ENCODE results near the gene CLCF1.

CLCF1 gene

DNA sequence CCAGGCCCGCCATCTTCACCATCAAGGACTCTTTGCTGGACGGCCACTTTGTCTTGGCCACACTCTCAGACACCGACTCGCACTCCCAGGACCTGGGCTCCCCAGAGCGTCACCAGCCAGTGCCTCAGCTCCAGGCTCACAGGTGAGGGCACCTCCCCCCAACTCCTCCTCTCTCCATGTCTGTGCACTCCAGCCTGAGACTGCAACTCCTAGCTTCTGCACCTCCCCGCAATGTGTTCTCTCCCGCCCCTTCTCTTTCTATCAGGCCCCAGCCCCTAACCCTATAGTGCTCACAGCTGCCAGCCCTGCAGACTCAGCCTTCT lies 22.8 kb upstream of the CLCF1 start:
- DNase-seq (ENCODE audit: low spot score) = no peak
- no peak for FAIRE-seq

DNA sequence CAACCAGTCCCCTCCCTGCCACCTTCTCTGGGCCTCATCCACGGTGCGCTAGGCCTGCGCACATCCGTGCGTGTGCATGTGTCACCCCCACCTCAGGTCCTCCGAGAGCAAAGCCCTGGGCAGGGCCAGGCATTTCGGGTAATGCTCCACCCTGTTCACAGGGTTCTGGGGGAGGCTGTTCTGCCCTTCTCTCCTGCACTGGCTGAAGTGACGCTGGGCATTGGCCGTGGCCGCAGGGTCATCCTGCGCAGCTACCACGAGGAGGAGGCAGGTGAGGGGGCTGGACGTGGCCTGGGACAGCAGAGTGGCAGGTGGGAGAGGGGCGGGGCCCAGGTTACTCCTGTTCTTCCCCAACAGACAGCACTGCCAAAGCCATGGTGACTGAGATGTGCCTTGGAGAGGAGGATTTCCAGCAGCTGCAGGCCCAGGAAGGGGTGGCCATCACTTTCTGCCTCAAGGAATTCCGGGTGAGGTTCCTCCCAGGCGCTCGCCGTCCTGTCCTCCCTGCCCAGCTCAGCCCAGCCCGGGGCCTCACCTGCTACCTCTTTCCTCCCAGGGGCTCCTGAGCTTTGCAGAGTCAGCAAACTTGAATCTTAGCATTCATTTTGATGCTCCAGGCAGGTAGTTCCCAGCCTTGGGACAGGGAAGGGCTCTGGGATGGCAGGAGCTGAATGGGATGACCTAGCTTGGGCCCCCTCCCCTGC lies 22.3 kb upstream of the CLCF1 start:
- FAIRE-seq (no peak), DNase-seq (ENCODE audit: low spot score) (no peak)

DNA sequence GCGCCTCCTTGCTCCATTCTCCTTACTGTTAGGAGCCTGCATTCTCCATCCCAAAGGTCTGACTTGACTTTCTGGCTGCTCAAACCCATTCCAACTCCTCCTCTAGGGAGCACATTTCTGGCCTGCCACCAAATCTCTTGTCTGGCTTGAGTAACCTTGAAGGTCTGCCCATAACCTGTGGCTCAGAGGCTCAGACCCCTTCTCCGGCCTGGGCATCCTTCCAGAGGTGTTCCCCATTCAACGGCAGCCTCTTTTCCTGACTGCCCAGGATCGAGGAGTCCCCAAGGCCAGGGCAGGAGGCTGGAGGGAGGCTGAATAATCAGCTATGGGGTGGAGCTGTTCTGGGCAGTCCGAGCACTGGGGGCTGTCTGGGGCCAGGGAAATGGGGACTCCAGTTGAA lies 20.6 kb upstream of the CLCF1 start:
- no peak for FAIRE-seq

DNA sequence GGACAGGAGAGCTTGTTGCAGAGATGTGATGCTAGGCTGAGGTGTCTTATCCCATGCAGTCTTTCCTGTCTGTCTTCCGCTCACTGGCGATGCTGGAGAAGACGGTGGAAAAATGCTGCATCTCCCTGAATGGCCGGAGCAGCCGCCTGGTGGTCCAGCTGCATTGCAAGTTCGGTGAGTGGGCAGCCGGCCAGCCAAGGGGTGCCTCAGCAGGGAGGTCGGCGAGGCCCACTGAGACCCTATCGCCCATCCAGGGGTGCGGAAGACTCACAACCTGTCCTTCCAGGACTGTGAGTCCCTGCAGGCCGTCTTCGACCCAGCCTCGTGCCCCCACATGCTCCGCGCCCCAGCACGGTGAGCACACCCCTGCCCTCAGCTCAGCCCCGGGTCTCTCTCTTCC lies 20.0 kb upstream of the CLCF1 start:
- FAIRE-seq (no peak), DNase-seq (ENCODE audit: low spot score) (no peak)

More for the DNA sequence above, 20.6 kb upstream of the CLCF1 start:
- DNase-seq (ENCODE audit: low spot score) = no peak

DNA sequence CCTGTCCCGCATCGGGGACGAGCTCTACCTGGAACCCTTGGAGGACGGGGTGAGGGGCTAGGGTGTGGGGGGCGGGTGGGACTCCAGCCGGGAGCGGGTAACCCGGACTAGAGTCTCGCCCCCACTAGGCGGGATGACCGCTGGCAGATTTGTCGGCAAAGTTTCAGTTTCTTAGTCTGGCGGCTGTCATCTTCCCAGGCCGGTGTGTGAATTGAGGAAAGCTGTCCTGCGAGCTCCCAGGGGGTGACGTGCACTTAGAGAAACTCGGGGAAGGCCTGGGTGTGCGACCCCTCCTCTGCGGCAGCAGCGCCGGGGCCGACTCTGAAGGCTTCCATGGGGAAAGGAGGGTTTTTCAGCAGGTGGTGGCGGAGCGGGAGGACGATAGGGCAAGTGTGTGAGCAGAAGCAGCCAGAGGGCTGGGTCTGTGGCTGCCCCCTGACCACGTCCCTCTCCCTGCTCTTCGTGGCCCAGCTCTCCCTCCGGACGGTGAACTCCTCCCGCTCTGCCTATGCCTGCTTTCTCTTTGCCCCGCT lies 18.9 kb upstream of the CLCF1 start:
- DNase-seq (ENCODE audit: low spot score) = no peak
- FAIRE-seq = no peak

DNA sequence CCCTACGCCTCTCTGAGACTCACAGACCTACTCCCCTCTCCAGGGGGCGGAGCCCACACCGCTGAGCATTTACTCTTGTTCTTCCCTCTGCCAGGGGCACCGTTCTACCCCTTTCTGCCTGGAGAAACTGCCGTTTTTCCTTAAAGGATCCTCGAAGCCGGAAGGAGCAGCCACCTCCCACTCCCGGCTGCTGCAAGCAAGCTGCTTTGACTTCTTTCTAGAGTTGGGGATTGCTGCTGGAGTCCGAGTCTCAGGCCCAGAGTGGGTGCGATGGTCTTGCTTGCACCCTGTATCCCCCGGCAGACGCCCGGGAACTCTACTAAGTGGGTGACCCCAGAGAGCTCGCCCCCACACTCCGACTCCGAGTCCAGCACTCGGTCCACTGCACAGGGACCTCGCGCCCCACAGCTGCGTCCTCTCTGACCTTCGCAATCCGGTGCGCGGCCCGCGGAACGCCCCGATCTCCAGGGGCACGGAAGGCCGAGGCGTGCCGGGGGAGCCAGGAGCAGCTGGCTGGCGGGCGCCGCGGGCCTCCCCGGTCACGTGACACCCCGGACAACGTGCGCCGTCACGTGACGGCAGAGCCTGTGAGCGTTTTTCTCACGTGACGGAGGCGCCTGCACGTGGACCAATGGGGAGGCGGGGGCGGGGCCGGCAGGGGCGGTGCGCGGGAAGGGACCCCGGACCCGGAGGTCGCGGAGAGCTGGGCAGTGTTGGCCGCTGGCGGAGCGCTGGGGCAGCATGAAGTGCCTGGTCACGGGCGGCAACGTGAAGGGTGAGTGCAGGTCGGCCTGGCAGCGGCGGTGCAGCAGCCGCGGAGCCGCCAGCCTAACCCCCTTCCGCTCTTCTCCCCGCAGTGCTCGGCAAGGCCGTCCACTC lies 18.1 kb upstream of the CLCF1 start, which contains the start of gene RAD9A:
TSS of gene RAD9A (plus strand) at position 683 of the 879 bp plus-strand sequence. CDS start at position 742, 59 bp downstream.
- DNase-seq (ENCODE audit: low spot score) (peak; percentile 76), FAIRE-seq (no peak)

DNA sequence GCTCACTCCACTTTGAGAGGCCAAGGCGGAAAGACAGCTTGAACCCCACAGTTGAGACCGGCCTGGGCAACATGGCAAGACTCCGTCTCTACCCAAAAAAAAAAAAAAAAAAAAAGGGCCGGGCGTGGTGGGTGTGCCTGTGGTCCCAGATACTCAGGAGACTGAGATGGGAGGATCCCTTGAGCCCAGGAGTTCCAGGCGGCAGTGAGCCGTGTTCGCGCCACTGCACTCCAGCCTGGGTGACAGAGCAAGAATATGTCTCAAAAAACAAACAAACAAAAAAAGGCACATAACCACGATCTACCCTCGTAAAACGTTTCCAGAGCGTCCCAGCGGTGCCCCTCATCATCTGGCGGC lies 17.5 kb upstream of the CLCF1 start:
- DNase-seq (ENCODE audit: low spot score) (no peak), FAIRE-seq (no peak)

DNA sequence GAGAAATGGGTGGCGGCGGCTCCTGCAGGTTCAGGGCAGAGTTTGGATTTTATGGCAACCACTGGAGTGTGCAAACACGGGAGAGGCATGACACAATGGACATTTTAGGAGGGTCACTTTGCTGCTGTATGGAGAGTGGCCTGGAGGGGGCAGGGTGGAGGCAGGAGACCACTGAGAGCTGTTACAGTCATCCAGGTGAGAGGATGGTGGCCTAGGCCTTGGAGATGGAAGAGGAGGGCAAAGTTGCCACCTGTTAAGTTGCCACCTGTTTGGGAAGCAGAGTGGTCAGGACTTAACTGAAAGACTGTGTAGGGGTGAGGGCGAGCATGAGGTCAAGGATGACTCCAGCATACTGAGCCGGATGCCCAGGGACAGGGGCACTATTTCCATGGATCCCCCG lies 16.1 kb upstream of the CLCF1 start:
- FAIRE-seq (no peak), DNase-seq (ENCODE audit: low spot score) (peak; percentile 8)

DNA sequence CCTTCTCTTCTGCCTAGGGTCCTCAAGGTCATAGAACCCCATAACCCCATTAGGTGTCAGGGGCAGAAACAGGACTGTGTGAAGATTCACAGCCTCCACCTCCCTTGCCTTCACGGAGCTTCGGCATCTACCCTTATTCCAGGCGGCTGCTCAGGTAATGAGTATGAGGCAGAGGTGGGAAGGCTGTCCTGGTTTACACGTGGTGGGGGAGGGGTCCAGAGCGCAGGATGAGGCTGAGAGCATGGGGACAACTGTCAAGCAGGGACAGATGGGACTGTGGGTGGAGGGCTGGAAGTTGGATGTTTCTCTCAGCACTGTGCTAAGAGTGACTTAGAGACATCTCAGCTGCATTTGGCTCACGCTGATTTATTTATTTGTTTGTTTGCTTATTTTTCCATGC lies 14.1 kb upstream of the CLCF1 start:
- FAIRE-seq (no peak), DNase-seq (ENCODE audit: low spot score) (no peak)

DNA sequence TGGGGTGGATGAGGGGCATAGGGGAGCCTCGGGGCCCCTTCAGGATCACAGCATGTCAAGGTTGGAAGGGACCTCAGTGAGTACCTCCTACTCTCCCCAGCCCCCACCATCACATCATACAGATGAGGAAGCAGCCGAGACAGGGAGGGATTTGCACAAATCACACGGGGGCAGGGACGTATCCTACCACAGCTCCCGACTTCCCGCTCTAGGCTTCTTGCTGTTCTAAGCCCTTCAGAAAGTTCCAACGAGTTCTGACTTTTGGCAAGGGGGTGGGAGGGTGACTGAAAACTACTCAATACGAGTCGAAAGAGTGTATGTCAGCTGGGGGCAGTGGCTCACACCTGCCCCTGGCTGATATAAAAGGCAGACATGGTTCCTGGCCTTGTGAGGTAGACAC lies 13.7 kb upstream of the CLCF1 start:
- FAIRE-seq = no peak

DNA sequence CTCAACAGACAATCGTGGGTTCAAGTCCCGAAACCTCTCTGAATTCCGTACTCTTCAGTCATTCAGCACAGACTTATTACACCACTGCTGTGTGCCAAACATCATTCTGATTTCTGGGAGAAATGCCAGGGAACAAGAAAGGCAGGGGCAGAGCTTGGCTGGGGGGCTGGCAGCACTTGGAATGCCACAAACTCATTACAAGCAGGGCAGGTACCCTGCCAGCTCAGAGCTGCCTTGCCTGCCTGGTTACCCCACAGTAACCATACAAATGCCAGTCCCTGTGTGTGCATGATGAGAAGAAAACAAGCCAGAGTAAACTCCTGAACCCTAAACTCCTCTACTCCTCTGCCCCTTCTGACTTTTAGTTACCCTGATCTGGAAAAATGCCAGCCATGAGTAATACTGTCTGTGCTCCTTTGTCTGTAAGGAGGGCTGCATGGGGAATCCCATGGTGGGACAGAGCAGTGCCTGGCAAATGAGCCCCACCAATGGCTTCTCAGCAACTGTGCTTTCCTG lies 11.5 kb upstream of the CLCF1 start:
- DNase-seq (ENCODE audit: low spot score) (peak; percentile 81), FAIRE-seq (peak; percentile 46)

More for the DNA sequence above, 13.7 kb upstream of the CLCF1 start:
- no peak for DNase-seq (ENCODE audit: low spot score)

DNA sequence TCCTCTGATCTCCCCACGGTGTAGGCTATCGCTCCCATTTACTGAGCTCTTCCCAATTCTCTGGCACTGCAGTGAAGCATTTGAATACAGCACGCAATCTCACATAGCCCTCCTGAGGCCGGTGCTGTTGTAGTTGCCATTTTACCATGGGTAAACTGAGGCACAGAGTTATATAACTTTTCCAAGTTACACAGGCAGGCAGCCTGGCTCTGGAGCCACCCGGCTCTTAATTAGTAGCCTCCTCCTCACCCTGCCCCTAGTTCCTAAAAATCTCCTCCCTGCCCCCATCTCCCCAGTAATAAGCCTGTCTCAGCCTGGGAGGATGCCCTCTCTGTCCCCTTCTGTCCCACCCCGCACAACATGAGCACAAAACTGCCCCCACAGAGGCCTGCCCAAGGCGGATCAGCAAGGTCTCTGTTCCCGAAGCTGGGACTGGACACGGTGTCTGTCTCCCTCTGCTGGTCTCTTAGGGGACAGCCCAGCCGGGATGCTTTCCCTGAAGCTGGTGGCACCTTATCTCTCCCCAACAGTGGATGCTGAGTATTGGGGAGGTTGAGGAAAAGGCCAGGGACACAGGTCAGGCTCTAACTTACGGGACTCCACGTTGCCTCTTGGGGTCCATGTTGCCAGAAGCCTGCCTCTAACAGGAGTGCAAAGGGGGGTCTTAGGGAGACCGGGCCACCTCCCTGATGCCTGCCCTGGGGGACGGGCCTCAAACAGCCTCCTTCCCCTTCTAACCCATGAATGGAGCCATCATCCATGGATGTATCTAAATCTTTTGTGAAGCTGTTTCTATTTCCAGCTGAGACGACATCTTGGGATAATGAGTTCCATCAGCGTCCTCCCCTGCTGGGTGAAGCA lies 9.1 kb upstream of the CLCF1 start:
- DNase-seq (ENCODE audit: low spot score) = peak; percentile 56
- no peak for FAIRE-seq

DNA sequence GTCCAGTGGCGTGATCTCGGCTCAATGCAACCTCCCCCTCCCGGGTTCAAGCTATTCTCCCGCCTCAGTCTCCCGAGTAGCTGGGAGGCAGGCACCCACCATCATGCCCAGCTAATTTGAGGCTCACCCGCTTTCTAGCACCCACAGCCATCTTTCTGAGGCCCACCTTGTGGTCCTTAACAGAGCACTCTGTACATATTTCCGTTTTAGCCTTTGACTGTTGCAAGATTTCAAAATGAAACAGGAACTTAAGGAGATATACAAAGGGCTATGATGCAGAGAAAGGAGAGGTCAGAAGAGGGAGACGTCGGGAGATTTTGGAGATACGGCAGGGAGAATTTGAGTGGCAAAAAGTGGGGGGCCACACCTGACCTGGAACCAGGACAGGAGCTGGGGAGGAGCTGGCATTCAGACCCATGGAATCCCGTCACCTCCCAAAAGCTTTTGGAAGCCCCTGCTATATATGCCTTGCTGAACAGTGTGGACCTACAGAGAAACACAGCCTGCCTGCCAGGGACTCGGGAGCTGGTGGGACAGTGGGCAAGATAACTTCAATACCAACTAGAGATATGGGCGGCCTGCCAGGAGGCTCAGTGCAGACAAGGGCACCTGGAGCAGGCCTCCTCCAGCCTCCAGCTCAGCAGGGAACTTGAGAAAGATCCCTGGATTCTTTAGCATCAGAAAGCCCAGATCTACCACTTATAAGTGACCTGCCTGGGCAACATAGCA lies 8.0 kb upstream of the CLCF1 start:
- DNase-seq (ENCODE audit: low spot score) (no peak), FAIRE-seq (no peak)

DNA sequence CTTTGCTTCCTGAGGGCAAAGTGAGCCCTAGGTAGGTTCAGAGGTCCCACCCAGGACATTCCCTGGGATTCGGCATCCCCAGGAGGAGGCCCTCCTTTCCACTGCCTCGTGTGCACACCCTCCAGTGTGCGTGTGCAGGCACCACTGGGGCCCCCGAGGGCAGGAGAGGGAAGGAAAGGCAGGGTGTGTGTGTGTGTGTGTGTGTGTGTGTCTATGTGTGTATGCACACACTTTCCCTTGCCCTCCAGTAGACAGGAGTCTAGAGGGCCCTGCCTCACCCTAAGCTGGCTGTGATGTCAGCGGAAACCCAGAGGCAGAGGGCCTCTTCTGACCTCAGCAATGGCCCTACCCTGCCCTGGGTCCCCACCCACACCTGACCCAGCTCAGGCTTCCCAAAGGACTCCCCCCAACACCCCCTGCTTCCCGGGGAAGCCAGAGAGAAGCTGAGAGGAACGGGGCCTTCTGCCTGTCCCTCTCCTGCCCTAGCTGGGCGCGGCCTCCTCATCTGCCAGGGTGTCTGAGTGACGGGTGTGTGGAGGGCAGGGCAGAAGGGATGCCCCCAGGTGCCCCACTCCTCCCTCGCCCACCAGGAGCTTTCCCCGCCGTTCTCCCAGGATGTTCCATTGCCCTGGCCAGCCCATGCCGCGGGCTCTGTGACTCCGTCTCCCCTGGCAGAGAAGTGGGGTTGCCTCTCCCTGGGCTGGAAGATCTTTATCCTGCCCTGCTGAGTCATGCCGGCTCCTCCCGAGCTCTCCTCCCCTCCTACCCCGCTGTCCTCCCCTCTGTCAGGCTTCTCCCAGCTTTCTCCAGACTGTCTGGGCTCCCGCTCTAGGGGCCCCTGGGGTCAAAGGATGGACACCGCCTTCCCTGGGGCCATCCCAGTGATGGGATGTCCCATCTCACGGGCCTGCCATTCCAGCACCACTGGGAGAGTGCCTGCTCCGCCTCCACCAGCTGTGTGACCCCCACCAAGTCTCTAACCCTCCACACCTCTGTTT lies 6.0 kb upstream of the CLCF1 start:
- DNase-seq (ENCODE audit: low spot score) = peak; percentile 63
- no peak for FAIRE-seq

DNA sequence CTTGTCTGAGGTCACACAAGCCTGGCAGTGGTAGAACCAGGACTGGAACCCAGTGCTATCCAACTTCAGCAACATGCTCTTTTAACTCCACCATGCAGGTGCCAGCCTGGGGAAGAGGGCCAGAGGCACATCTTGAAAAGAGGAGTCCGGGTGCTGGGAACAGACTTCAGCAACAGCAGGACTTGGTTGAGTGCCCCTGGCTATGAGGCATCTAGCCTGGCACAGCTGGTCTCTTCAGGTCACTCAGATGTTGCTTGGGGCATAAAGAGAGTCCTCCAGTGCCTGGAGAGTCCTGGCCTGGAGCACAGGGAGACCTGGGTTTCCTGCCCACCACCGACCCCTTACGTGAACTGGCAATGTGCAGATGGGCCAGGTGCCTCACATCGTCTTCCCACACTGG lies 5.1 kb upstream of the CLCF1 start:
- FAIRE-seq = no peak
- DNase-seq (ENCODE audit: low spot score) = no peak

DNA sequence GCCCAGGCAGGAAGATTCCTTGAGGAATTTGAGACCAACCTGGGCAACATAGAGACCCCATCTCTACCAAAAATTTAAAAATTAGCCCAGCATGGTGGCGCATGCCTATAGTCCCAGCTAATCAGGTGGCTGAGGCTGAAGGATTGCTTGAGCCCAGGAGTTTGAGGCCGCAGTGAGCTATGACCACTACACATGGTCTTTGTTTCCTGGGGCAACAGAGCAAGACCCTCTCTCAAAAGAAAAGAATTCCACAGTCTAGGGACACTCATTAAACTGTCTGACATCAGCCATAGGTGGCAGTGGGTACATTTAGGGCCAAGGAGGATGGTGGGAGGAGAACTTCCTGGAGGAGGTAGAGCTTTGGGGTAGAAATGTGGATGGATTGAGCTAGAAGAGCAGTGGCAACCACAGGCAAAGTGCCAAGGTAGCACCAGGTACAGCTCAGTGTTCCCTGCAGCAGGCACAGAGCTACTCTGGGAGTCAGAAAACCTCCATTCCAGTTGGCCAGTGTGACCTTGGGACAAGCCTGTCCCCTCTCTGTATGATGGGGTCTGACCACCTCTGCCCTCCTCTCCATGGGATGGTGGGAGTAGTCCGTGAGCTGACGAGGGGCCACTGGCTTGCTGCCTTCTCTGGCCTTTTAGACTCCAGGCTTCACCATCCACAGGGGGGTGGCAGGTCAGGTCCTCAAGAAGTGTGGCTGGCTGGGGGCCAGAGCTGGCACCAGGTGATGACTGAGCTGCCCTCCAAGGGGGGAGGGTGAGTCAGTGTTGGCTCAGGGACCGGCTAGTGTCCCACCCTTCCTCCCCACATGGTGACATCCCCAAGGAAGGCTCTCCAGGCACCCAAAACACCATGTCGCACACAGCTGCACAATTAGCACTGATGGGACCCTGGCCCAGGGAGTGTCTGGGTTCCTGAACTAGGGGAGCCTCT lies 3.7 kb upstream of the CLCF1 start:
- DNase-seq (ENCODE audit: low spot score) = peak; percentile 50
- no peak for FAIRE-seq

DNA sequence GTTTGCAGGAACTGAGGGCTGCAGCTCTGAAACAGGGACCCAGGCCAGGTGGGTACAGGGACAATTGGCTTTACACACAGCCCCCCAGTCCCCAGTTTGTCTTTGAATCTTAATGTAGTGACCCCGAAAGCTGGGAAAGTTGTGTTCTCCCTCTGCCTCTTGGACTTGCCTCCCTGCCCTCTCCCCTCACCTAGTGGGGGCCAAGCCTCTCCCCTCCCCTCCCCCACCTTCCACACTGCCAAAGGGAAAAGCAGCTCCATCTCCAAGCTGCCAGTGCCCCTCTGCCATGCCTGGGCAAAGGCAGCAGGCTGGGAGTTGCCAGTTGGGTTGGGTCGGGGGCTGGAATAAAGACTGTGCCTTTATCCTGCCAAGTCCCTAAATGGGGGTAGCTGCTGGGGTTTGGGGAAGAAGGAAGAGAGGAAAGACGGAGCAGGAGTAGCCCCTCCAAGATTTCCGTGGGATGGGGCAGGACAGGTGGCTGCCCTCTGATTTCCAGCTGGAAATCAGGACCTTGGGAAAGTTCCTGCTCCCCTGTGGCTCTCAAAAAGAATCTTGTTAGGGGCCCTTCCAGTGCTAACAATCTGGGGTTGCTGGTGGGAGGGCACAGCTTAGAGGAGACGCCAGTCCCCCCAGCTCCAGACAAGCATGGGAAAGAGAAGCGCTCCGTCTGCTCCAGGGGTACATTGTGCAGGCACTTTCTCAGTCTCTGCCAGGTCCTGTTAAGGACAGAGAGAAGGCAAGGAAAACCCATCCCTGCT lies 2.8 kb upstream of the CLCF1 start:
- FAIRE-seq = no peak
- no peak for DNase-seq (ENCODE audit: low spot score)

Data from RCC 7860 (cell line).